SK-MEL-5 (cell line): Measurements from ENCODE around the gene SLC13A3. TPM values are rescaled to one million over a fixed set of nuclear protein-coding genes. Genes with fewer than 3 reads are reported as not detected.

Source experiments
- DNase-seq: peaks from one replicate; pipeline ENCODE4 v3.0.0-alpha.2; 2016; ENCODE audit warnings: low read depth, low spot score
- in situ Hi-C: cut with HindIII; loops from 2 replicates; pipeline ENCODE4 v1.10.0; 2016; ENCODE audit warnings: low sequenced_read_pairs, high pct_unique_total_duplicates, low pct_unique_long_range_greater_than_20kb
- total RNA-seq: library from RNA; depleted of rRNA; stranded (reverse); fragments of >200 nt; shearing (Covaris generic); gene quantifications from 2 replicates; pipeline ENCODE4 v1.2.3, GENCODE V29; 2014

Gene SLC13A3
- total RNA-seq, 1 experiment from 2014 or later = 5.2 TPM

DNA sequence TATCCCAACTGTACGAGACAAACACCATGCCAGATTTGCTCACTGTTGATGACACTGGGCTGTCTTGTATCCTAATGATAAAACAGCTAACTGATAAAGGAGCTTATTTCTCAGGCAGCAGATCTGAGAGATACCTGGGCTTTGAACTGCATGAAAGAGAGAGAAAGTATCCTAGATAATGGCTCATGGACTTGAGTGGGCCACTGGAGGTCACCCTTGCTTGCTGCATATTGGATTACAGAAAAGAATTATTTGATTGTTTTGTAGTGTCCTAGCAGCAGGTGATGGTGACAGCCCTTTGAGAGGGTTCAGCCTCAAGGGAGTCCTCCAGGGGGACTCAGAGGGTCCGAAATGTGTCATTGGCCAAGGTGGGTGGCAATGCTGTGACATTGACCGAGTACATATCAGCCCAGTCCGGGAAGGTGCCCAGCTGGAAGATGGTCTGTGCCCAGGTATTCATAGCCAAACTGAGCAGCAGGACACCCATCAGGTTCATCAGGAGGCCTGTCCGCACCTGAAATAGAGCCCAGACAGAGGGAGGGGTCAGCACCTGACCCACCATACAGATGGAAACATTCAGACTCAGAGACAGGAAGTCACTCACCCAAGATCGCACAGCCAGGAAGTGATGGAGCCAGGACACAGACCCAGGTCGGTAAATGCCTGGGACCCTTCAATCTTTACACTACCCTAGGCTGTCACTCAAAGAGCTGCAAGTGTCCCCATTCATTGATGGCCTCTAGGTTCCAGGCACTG, 91.4 kb downstream of the SLC13A3 start:
- peak; percentile 48 for DNase-seq

DNA sequence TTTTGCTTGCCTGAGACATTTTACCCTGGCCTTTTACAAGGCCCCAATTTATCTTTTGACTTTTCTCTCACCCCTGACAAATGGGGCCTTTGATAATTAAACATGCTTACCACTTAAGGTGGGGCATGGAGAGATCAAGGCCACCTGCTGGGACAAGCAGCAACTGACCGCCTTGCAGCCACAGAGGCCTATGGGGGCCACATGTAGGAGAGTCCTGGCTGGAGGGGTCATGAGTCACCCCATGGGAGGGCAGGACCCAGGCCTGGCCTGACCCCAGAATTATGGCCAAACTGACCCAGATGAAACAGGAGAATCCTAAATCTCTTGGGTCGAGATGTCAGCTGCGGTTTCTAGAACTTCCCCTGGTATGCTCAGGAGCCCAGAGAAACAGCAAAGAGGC, 92.3 kb downstream of the SLC13A3 start:
- no peak for DNase-seq
- in situ Hi-C loops = no loop called here

More for the DNA sequence above, 91.4 kb downstream of the SLC13A3 start:
- in situ Hi-C loops = no loop called here

DNA sequence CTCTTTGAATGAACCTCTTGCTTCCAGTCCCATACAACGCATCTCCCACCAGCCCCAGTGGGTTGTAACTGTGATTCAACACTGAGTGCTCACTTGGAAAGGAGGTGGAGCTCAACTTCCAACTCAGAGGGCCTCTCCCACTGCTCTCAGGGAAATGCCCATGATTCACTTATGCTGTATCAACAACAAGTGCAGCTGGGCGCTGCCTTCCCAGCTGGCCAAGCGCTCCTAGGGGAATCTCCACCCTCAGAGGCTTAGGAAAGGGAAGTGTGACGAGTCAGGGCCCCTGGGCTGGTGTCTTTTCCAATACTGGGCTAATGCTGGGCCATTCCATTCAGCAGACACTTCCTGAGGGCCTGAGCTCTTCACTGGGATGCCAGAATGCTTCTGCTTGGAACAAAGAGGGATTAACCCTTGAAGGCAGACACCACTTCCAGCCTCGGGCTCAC, 92.7 kb downstream of the SLC13A3 start:
- in situ Hi-C loops = no loop called here
- peak; percentile 11 for DNase-seq

DNA sequence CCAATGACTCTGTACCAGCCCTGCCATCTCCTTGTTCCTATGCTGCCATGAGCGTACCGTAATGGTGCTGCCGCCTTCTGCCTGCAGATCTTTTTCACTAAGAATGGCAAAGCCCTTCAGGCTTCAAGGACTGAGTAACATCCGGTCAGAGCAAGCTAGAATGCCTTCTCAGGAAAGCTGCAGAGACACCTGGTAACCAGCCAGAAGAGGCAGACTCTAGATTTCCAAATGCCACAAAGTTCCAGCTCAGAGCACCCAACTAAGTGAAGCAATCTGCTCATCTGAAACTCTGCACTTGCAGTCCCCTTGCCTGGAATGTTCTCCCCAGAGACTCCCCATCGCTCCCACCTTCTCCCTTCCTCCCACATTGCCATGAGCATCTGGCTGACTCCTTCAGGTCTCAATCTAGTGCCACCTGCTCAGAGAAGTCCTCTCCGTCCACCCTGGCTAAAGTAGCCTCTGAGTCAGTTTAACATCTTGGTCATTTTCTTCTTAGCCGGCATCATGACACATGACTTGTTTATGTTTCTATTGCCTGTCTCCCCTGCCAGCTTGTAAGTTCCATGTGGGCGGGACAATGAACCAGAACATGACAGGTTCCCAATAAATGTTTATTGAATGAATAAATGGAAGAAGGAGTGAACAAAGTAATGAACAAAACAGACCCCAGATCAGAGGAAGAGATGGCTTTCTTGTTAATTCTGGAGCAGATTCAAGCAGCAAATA, 93.9 kb downstream of the SLC13A3 start:
- no peak for DNase-seq
- in situ Hi-C loops = no loop called here

DNA sequence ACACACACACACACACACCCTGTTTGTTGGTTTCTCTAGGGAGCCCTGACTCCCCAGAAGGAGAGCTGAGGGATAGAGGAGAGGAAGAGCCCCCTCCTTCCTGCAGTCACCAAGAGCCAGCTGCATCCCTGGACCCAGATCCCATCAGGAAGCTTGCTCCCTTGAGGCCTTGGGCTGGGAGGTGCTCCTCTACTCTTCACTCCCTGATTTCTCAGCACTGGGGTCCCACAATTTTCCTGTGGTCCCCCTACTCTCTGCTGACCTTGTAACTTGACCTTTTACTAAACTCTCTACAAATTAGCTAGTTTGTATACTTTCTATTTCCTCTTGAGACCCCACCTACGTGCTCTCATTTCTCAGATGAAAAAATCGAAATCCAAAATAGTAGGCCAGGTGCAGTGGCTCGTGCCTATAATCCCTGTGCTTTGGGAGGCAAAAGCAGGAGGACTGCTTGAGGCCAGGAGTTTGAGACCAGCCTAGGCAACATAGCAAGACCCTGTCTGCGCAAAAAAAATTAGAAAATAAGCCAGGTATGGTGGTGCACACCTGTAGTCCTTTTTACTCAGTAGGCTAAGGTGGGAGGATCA, 95.8 kb downstream of the SLC13A3 start:
- no peak for DNase-seq
- in situ Hi-C loops = no loop called here

DNA sequence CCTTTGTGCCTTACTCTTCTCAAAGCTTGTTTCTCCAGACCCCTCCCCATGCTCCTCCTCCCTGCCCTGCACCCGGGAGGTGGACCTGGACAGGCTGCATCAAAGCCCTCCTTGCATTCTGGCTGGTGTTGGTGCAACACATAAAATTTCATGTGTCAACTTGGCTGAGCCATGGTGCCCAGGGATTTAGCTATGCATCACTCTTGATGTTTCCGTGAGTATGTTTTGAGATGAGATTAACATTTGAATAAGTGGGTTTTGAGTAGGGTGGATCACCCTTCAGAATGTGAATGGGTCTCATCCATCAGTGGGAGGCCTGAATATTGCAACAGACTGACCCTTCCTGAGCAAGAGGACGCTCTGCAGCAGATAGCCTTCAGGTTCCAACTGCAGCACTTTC, 96.4 kb downstream of the SLC13A3 start:
- in situ Hi-C loops = no loop called here
- DNase-seq = no peak

DNA sequence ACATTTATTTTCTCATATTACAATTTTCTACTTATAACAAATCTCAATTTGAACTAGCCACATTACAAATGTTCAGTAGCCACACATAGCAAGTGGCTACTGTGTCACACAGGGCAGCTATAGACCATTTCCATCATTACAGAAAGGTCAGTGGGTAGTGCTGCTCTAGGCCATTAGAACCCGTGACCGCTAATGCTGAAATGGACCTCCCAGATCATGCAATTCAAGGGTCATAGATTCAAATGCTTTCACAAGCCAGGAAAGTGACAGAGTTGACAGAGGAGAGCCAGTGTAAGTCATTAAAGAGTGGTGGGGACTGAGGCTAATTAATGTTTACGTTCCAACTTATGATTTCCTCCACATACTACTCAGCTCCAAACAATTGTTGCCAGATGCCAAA, 97.3 kb downstream of the SLC13A3 start:
- no peak for DNase-seq

DNA sequence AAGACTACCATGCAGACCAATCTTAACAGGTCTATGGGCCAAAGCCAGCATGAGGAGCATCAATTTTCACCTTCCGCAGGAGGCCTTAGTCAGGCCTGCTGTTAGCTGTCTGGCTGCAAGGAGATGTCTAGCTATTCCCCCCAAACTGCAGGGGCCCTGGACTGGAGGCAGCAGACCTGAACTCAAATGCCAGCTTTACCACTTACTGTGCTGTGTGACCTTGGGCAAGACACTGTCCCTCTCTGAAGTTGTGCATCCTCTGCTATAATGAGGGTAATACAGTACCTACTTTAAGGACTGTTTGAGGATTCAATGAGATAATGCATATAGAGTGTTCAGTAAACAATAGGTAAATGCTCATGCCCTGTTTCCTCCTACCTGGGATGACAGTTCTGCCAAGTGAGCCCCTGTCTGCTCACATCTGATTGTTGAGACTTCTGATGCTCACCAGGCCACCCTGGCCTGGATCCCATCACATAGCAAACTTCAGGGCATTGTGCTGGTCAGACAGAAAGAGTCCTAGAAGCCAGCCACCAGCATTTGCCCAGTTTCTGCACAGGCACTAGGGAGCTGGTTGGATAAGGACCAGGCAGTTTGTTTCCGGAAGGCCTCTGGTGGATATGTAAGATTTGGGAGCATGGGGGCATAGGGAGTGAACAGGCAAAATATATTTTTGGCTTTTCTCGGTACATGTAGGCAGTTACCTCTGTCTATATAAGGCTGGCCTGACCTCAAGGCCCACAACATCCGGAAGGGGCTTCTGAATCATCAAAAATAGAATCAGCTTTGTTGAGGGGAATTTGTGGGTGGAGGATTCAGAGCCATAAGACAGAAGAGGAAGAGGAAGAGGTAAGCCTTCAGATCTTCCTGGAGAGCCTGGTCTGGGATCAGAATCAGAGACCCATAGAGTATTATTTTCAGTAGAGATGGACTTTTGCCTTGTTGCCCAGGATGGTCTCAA, 98.5 kb downstream of the SLC13A3 start:
- no peak for DNase-seq
- in situ Hi-C loops = no loop called here

More for the DNA sequence above, 97.3 kb downstream of the SLC13A3 start:
- in situ Hi-C loops = no loop called here

DNA sequence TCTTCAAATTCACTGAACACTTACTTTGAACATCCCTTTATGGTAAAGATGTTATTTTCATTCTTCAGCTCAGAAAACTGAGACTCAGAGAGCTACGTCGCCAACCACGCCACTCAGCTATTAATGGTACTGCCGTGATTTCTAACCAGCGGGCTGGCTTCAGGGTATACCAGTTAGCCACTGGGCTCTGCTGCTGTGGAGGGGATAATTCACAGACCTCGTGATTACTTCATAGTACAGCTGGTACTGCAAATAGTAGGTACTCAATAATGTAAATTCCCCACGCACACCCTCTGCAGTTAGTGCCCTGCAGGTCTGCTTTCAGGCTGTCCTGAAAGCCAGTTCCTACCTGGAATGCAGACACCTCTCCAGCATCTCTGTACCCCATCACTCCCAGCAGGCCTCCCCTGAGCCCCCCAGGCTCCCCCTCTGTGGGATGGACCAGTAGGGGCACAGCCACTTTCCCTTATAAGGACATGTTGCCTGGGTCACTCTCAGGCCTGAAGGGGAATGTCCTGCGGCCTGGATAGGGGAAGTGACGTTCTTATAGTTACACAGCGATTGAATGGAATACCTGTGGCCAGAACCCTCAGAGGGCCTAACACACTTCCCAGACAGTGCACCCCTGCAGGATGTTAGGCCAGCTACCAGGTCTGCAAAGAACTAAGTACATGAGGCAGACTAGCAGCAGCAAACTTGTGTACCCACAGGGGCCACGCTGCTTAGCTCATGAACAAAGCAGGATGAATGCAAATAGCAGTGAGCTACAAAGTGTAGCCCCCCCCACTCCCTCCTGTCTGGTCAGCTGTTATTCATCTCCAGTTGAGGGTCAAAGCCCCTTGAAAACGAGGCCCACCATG, 99.5 kb downstream of the SLC13A3 start:
- DNase-seq = no peak
- in situ Hi-C loops = no loop called here

DNA sequence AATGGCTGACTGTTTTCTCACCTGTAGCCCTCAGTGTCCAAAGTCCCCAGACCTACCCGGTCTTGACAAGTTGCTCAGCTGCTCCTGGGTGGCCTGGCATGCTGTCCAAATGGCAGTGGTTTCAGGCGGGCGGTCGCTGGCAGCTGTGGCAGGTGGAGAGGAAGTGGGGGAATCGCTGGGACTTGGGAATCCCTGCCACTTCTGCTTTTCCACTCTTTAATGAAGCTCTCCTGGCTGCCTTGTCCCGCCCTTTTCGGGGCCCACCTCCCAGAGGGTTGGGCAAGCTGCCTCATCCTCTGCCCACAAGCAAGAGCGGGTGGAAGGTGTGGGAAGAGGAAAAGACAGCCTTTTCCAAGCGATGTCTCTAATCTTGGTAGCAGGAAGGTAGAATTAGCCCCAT, 100.8 kb downstream of the SLC13A3 start, which contains the start of gene OCSTAMP:
OCSTAMP (minus strand) TSS at position 194 of the 400 bp plus-strand sequence; CDS start at position 100, 94 bp downstream.
- no peak for DNase-seq
- in situ Hi-C loops = no loop called here

DNA sequence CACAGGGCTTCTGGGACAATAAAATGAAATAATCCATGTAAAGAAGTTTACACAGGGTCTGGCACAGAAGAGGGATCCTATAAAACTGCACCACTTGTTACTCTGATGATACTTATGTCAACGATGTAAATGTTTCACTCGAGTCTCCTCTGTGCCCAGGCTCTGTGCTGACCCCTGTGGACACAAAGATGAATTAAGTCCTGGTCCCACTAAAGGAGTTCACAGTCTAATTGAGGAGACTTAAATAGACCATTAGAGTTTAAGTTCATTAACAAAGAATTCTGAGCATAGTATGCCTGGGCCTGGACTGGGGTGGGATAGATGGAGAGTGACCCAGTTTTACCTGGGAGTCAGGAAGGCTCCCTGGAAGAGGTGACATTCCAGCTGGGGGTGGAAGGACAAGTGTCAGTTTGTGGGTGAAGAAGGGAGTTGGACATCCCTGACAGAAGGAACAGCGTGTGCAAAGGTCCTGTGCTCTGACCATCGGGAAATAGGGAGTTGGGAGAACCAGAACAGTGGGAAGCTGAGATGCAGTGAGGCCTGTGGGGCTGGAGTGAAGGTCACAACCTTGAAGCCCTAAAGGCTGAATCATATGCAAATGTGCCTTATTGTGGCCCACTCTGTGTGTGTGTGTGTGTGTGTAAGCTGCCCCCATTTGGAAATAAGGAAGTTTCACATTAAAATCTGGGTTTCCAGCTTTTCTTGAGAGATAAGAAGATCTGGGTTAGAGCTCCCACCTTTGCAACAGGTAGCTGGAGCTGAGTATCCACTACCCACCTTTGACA, 101.9 kb downstream of the SLC13A3 start:
- no peak for DNase-seq
- in situ Hi-C loops = loop anchor here (25.0 kb wide), 1 partner anchor 138 kb away; the partner anchor contains the start of gene TP53RK

DNA sequence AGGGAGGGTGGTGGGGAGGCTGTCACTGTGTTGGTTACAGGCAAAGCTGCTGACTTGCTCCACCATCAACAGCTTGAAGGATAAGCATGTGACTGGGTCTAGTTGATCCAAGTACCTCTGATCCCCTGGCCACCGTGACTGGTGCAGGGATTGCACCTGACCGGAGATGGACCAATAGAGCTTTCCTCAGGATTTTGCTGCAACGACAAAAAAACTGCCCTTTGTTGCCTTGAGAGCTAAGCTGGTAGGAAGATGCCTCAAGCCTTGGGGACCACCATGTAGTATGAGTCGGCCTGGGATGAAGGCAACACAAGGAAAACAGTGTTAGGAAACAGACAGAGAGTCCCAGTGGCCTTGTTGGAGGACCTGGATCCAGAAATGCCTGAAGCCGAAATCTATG, 102.6 kb downstream of the SLC13A3 start:
- in situ Hi-C loops = loop anchor here (25.0 kb wide), 1 partner anchor 139 kb away; the partner anchor contains the start of gene TP53RK
- DNase-seq = no peak

DNA sequence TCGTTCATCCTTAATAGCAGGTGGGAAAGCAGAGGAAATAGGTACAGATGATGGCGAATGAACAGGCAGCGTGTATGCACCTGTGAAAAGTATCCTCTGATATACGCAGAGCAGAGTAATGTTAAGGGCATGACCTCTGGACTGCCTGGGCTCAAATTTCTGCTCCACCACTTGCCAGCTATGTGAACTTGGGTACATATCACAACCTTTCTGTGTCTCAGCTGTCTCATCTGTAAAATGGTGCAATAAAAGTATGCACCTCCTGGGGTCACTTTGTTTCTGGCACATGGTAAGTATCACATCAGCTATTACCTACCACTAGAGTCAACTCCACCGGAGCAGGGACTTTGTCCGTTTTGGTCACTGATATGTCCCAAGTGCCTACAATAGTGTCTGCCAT, 103.3 kb downstream of the SLC13A3 start:
- DNase-seq = no peak
- in situ Hi-C loops = loop anchor here (25.0 kb wide), 1 partner anchor 139 kb away; the partner anchor contains the start of gene TP53RK

DNA sequence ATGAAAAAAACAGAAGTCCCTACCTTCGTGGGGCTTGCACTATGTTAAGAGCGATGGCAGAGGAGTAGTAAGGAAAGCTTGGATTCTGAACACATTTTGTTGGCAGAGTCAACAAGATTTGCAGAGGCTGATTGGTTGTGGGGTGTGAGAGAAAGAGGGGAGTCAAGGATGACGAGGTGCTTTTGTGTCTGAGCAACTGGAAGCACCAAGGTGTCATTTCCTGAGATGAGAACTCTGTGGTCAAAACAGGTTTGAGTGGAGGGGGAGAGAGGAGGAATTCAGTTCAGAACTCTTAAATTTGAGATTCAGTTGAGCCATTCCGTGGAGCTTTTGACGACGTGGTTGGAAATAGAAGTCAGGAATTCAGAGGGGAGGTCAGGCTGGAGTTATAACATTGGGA, 104.3 kb downstream of the SLC13A3 start:
- in situ Hi-C loops = loop anchor here (25.0 kb wide), 1 partner anchor 140 kb away; the partner anchor contains the start of gene TP53RK
- no peak for DNase-seq

DNA sequence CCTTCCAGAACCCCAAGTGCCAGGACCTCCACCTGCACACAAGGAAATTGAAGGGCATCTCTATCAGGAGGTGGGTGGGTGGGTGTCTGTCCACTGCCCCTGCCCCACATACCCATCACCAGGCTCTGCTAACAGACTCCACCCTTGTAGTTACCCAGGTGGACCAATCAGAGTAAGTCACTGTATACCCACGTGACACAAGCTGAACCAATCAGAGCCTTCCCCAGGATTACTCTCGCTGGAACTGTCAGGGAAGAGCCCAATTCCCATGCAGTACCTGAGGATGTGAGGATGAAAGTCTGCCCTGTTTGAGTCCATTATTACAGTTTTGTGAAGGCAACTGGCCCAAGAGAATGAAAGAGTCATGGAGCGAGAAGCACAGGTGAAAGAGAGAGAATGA, 105.0 kb downstream of the SLC13A3 start:
- in situ Hi-C loops = loop anchor here (25.0 kb wide), 1 partner anchor 141 kb away; the partner anchor contains the start of gene TP53RK

DNA sequence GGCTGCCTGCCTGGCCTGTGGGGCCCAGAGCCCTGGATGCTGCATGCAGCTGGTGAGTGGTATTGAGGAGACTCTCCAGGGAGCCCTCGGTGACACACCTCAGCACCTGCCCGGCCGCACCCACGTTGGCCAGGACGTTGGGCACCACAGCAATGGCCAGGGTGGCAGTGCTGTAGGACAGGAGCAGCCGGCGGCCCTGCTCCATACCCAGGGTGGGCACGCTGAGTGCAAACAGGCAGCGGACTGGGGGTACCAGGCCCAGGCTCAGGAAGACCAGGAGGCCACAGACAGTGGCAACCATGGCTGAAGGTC, 105.5 kb downstream of the SLC13A3 start:
- in situ Hi-C loops = loop anchor here (25.0 kb wide), 1 partner anchor 142 kb away; the partner anchor contains the start of gene TP53RK
- DNase-seq = no peak

More for the DNA sequence above, 105.0 kb downstream of the SLC13A3 start:
- peak; percentile 22 for DNase-seq
